NCI-H82 (cell line): ENCODE results near the gene SLC7A1.
A peak's percentile ranks its signal among the peaks of the same experiment; 100 is the strongest.

ENCODE experiments used
- DNase-seq: peaks from one replicate; lab custom pipeline; 2025; lab: John Stamatoyannopoulos, UW

The SLC7A1 gene

DNA sequence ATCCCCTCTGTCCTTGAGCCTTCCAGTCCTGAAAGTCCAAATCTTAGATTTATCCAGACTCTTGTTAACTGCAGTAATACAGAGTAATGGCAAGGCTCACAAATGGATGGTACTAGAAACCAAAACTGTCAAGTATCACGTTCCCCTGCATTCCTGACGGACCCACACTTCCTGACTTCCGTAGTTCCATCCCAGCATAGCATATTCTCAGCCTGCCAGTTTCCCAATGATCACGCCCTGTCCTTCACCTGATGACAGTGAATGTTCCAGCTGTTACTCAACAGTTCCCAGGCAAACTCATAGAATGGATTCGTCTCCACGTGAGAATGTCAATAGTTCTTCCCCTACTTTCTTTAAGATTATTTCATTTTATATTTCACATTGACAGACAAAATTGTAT is 33.6 kb downstream of the SLC7A1 start:
- no peak for DNase-seq

GRCh38 chr13:29556742-29557141 is 38.7 kb downstream of the SLC7A1 start:
- peak; percentile 31 for DNase-seq

GRCh38 chr13:29551214-29551613 is 44.3 kb downstream of the SLC7A1 start:
- DNase-seq: no peak

GRCh38 chr13:29550430-29550988 is 45.0 kb downstream of the SLC7A1 start:
- no peak for DNase-seq

DNA sequence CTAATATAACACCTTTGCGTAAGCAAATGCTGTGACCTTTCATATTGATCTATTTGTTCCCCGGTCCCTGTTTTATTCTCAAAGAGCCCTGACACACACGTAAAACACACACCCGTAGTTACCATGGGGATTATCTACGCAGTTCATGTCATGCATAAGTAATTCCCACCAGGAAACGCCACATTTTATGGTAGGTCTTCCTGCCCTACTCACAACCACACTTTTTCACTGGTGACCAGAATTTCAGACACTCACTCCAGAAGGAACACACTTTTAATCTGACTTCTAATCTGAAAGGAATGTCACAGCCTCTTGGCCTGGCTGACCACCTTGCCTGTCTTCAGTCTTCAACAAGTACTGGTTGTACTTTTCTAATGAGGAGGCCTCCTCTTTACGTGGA is 46.8 kb downstream of the SLC7A1 start:
- DNase-seq: no peak

- no peak for DNase-seq
Measured at GRCh38 chr13:29547153-29547552, 48.3 kb downstream of the SLC7A1 start.

GRCh38 chr13:29546662-29547061 is 48.8 kb downstream of the SLC7A1 start:
- DNase-seq: peak; percentile 18

DNA sequence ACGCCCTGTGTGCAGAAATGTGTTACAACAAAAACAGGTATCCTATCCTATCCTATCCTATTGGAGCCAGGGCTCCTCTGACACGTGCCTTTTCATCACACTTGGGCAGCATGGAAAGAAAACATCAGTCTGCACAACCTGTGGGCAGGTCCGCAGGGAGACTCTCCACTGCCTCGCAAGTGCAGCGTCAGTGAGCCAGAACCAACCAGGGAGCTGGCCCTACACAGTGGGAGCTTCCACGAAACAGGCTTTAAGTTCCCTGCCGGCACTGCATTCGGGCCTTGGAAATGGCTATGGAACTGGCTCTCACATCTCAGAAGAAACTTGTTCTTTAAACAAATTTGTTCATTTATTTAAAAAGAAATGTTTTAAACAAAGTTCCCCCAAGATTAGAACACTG is 49.5 kb downstream of the SLC7A1 start:
- no peak for DNase-seq

- DNase-seq: peak; percentile 20
Measured at GRCh38 chr13:29543230-29544215, 52.0 kb downstream of the SLC7A1 start.

- DNase-seq: no peak
Measured at GRCh38 chr13:29542381-29542780, 53.1 kb downstream of the SLC7A1 start.

- no peak for DNase-seq
Measured at GRCh38 chr13:29541400-29541799, 54.1 kb downstream of the SLC7A1 start.

DNA sequence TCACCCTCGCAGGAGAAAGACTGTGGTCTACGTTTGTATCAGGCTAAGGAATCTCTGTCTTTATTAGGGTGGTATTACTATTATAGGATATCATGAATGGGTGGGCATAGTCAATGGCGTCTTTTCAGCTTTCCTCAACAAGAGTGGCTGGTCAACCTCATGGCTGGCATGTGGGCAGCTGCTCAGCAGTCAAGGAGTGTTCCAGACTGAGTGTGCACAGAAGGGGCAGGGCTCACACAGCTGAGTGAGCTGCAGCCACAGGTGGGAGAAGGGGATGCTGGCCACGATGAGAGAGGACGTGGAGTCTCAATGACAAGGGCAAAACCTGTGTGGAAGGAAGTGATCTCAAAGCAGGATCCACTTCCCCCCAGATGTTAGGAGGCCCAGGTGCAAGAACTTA is 54.7 kb downstream of the SLC7A1 start:
- DNase-seq: no peak

GRCh38 chr13:29540334-29540733 is 55.2 kb downstream of the SLC7A1 start:
- DNase-seq: no peak

GRCh38 chr13:29539856-29540255 is 55.6 kb downstream of the SLC7A1 start:
- no peak for DNase-seq

- DNase-seq: no peak
Measured at GRCh38 chr13:29538652-29539040, 56.8 kb downstream of the SLC7A1 start.

GRCh38 chr13:29537736-29538651 is 57.5 kb downstream of the SLC7A1 start:
- DNase-seq: no peak

GRCh38 chr13:29536853-29537252 is 58.6 kb downstream of the SLC7A1 start:
- DNase-seq: no peak

- DNase-seq: no peak
Measured at GRCh38 chr13:29535663-29536655, 59.5 kb downstream of the SLC7A1 start.

DNA sequence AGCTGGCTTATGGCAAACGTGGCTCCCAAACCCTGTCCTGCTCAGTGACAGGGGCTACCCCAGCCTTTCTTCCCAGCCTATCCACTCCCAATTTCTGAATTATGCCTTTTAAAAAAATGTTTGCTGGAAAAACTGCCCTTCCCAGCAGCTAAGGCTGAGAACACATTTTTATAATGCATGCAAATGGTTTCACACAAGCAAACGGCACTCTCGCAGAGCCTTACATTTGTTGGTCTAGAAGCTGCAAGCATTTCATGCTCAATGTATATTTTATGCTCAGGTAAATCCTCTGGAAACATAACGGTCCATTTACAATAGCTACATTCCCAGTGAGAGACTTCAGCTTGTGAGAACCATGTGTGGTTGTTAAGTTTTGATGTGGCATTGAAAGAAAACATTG is 61.4 kb downstream of the SLC7A1 start:
- DNase-seq: no peak

DNA sequence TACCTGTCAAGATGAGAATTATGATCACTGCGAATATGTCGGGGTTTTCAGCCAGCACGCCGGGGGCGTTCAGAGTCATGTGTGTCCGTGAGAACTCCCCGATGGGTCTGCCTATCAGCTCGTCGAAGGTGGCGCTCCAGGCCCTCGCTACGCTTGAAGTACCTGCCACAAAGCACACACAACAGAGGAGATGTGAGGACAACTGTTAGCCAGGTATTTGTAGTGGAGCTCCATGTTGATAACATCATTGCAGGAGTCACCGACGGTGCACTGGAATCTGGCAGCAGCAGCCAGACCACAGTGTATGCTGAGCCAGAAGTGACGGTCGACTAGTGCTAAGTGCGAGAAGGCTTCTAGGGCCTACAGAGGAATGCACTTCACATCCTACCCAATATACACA is 62.7 kb downstream of the SLC7A1 start:
- DNase-seq: no peak

- no peak for DNase-seq
Measured at GRCh38 chr13:29532116-29532515, 63.4 kb downstream of the SLC7A1 start.
